ENCODE results near the gene XRRA1.

XRRA1 gene

GRCh38 chr11:74984730-74985129 lies 35.8 kb upstream of the XRRA1 start:
- DNase-seq (ENCODE audit: low read depth), result no peak
- TF ChIP-seq CTCF (IDR thresholded peaks at IDR 0.05; ENCODE audit: insufficient read depth, low read depth, low read length, missing control alignments), result no peak
- no peak overlapping the region for H3K4me3 ChIP-seq (ENCODE audit: low read length)

- no peak for DNase-seq (ENCODE audit: low read depth)
- TF ChIP-seq CTCF (IDR thresholded peaks at IDR 0.05; ENCODE audit: insufficient read depth, low read depth, low read length, missing control alignments), result no peak
- H3K4me3 ChIP-seq (ENCODE audit: low read length), result no peak overlapping the region
Observed at GRCh38 chr11:74984070-74984469, 35.2 kb upstream of the XRRA1 start.

- DNase-seq (ENCODE audit: low read depth), result no peak
- no peak for TF ChIP-seq CTCF (IDR thresholded peaks at IDR 0.05; ENCODE audit: insufficient read depth, low read depth, low read length, missing control alignments)
- H3K4me3 ChIP-seq (ENCODE audit: low read length), result no peak overlapping the region
Observed at GRCh38 chr11:74981888-74982287, 33.0 kb upstream of the XRRA1 start.

GRCh38 chr11:74980634-74981033 lies 31.7 kb upstream of the XRRA1 start:
- H3K4me3 ChIP-seq (ENCODE audit: low read length), result no peak overlapping the region
- no peak for TF ChIP-seq CTCF (IDR thresholded peaks at IDR 0.05; ENCODE audit: insufficient read depth, low read depth, low read length, missing control alignments)
- no peak for DNase-seq (ENCODE audit: low read depth)

GRCh38 chr11:74978041-74978440 lies 29.1 kb upstream of the XRRA1 start:
- TF ChIP-seq CTCF (IDR thresholded peaks at IDR 0.05; ENCODE audit: insufficient read depth, low read depth, low read length, missing control alignments), result no peak
- DNase-seq (ENCODE audit: low read depth), result no peak
- H3K4me3 ChIP-seq (ENCODE audit: low read length), result no peak overlapping the region

- TF ChIP-seq CTCF (IDR thresholded peaks at IDR 0.05; ENCODE audit: insufficient read depth, low read depth, low read length, missing control alignments), result no peak
- no peak for DNase-seq (ENCODE audit: low read depth)
- H3K4me3 ChIP-seq (ENCODE audit: low read length), result no peak overlapping the region
Observed at GRCh38 chr11:74971424-74971823, 22.5 kb upstream of the XRRA1 start.

- peak; percentile 89 for DNase-seq (ENCODE audit: low read depth)
- no peak overlapping the region for H3K4me3 ChIP-seq (ENCODE audit: low read length)
- TF ChIP-seq CTCF (IDR thresholded peaks at IDR 0.05; ENCODE audit: insufficient read depth, low read depth, low read length, missing control alignments), result no peak
Observed at GRCh38 chr11:74970852-74971395, 22.0 kb upstream of the XRRA1 start.
